GM19468 (cell line): Measurements from ENCODE around the gene NIPA2.
"Not testable (repeated sequence)": the region's sequence is repeated elsewhere in the genome, so short reads cannot be mapped to it uniquely, and the experiment has no call there.

Source experiments
- ATAC-seq: cut with Tn5 transposase; IDR thresholded peaks from one replicate; pipeline ENCODE4 v1.9.1; 2021; ENCODE audit warnings: mild to moderate bottlenecking, moderate library complexity, moderate number of reproducible peaks; ENCODE audit not compliant: unreplicated experiment; ENCODE audit errors: extremely low read depth

The NIPA2 gene

DNA sequence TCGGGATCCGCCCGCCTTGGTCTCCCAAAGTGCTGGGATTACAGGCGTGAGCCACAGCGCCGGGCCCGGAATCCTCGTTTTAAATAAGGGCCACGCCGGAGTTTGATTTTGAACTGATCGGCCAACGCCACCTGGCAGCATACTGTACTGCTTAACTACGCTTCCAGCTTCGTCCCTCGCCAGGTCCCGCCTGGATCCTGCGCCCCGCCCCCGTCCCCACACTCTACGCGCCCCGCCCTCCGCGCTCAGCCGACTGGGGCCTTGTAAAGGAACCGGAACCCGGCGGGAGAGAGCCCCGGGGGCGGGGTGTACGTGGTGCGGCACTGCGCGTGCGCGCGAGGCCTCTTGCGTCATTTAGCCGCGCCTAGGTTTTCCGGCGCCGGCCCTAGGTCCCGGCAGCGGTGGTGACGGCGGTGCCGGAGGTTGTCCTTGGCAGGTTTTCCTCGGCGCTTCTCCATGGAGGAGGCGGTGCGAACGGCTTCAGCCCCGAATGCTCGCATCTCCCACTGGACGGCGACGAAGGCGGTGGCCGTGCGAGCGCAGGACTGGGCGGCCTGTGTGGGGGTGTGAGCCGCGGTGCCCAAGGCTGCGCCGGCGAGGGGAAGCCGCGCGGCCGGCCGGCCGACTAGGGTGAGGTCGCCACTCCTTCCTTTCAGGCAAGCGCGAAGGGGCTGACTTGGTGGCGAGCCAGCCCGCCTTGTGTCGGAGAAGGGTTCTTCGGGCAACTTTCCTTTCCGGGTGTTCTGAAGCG is at the start of gene NIPA2:
NIPA2 (plus strand) TSS at position 375 of the 751 bp plus-strand sequence. CDS start 13,066 bp downstream, outside the sequence.
- peak; percentile 80 for ATAC-seq

DNA sequence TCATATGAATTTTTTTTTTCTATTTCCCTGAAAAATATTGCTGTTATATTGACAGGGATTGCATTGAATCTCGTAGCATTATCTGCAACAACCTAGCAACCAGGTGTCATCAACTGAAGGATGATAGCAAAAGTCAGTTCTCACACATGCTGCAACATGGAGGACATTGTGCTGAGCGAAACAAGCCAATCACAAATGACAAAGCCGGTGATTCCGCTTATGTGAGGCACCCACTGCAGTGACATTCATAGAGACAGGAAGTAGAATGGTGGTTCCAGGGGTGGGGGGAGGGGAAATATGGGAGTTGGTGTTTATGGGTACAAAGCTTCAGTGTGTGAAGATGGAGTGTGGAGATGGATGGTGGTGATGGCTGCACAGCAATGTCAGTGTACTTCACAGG is 44.4 kb upstream of the NIPA2 start:
- no peak for ATAC-seq

GRCh38 chr15:22794621-22795167 is 43.8 kb upstream of the NIPA2 start:
- ATAC-seq: no peak

- no peak for ATAC-seq
Observed at GRCh38 chr15:22795206-22796063, 43.0 kb upstream of the NIPA2 start.

GRCh38 chr15:22796079-22796478 is 42.4 kb upstream of the NIPA2 start:
- no peak for ATAC-seq

GRCh38 chr15:22799902-22800301 is 38.6 kb upstream of the NIPA2 start:
- no peak for ATAC-seq

GRCh38 chr15:22803006-22803405 is 35.5 kb upstream of the NIPA2 start:
- not testable (repeated sequence) for ATAC-seq

DNA sequence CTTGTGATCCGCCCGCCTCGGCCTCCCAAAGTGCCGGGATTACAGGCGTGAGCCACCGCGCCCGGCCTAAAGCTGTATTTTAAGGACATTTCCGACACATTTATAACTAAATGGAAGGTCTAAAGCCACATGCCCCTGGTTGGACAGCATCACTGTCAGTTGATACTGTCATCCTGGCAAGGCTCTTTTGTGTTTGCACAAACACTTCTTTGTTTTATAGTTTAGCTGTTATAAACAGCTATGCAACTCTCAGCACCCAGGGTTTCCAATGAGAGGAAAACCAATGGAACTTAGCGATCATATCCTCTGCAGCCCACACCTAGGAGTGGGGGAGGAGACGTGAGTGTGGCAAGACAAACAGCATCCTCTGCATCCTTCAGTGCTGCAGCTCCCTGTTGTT is 32.3 kb upstream of the NIPA2 start:
- ATAC-seq: no peak

- ATAC-seq: no peak
Observed at GRCh38 chr15:22806664-22807063, 31.8 kb upstream of the NIPA2 start.

GRCh38 chr15:22807831-22808230 is 30.6 kb upstream of the NIPA2 start:
- ATAC-seq: not testable (repeated sequence)

DNA sequence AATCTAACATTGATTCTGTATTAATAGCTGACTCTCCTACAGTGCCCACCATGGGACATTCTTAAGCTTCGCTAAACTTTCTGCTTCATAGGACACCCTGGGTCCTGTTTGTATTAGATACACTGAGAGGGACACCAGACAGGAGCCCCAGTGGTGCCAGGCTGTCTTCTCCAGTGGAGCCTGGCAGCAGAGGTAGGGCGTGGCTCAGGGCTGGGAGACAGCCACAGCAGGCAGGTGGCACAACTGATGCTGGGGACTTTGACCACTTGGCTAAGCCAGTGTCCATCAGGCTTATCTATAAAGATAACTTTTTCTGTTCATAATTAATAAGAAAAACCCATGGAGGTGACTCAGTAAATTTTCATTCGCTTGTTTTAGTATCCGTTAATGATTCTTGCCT is 30.2 kb upstream of the NIPA2 start:
- no peak for ATAC-seq

GRCh38 chr15:22808761-22809280 is 29.6 kb upstream of the NIPA2 start:
- no peak for ATAC-seq

DNA sequence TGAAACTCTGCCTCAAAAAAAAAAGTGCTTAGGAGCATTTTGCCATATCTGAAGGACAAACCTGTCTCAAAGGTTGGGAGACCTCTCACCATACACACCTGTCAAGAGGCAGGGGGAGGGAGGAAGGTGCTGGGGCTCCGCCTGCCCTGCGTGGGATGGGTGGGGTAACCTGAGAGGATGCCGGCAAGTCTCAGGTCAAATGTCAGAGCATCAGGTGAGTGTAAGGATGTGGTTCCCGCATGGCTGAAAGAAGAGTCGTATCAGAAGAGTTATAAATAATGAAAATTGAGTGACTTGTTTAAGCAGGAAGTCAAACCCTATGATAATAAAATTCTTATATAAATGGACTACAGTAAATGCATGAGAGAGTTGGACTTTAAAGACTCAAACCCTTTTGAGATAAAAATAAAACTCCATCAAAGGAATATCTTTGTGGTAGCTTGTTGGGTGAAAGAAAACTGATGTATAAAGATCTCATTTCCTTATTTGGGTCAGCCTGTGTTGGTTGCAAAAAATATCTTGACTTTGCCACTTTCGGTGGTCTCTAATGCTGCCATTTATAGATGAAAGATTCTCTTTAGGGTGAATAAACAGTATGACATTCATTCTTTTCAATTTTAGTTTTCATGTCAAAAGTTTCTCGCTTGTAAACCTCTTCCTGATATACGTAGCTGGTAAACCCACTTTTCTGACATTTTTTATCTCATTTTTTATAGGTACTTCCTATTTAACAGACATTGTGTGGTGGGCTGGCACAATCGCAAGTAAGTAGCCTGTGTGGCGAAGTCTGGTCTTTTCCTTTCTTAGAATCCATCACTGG is 28.2 kb upstream of the NIPA2 start:
- ATAC-seq: no peak

- no peak for ATAC-seq
Observed at GRCh38 chr15:22810853-22811338, 27.6 kb upstream of the NIPA2 start.

DNA sequence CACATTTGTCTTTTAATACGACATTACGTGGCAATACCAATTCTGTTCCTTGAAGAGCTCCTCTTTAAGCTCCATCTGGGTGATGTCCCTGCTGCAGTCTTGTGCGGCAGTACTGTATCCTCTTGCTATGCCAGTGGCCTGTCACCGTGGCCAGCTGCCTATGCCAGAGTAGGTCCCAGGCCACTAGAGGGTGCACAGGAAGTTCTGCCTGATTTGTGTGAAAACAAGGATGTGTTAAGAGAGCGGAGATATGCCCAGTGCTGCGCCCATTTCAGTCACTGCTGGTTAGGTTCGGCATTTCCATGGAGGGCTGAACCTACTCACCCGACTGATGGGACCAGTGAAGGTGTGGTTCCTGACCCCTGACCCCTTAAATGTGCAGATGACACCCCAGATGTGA is 26.8 kb upstream of the NIPA2 start:
- ATAC-seq: no peak

GRCh38 chr15:22813844-22814243 is 24.6 kb upstream of the NIPA2 start:
- no peak for ATAC-seq

DNA sequence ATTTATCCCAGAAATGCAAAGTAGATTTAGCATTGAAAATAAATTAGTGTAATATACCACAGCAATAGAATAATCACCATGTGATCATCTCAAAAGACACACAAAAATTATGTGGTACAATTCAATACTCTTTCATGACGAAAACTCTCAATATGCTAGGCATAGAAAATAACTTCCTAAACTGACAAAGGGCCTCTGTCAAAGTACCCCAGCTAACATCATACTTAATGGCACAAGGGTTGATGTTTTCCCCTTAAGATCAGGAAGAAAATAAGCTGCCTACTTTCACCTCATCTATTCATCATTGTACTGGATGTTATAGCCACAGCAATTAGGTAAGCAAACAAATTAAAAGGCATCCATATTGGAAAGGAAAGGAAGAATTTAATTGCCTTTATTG is 22.7 kb upstream of the NIPA2 start:
- no peak for ATAC-seq

GRCh38 chr15:22819651-22820050 is 18.8 kb upstream of the NIPA2 start:
- no peak for ATAC-seq

DNA sequence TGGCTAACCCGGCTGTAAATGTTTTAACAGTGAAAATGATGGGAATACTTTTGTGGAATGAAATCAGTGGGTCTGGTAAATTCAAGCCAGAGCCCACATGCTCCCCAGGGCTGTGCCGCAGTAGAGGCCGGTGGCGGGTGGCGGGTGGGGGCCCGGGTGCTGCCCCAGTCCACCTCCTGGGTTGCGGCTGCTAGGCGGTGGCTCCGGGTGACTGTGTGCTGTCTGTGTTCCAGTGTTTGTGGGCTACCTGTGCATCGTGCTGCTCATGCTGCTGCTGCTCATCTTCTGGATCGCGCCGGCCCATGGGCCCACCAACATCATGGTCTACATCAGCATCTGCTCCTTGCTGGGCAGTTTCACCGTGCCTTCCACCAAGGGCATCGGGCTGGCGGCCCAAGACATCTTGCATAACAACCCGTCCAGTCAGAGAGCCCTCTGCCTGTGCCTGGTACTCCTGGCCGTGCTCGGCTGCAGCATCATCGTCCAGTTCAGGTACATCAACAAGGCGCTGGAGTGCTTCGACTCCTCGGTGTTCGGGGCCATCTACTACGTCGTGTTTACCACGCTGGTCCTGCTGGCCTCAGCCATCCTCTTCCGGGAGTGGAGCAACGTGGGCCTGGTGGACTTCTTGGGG is 14.9 kb upstream of the NIPA2 start:
- no peak for ATAC-seq
